Measurements from ENCODE around the gene ATP10D.

ATP10D gene

DNA sequence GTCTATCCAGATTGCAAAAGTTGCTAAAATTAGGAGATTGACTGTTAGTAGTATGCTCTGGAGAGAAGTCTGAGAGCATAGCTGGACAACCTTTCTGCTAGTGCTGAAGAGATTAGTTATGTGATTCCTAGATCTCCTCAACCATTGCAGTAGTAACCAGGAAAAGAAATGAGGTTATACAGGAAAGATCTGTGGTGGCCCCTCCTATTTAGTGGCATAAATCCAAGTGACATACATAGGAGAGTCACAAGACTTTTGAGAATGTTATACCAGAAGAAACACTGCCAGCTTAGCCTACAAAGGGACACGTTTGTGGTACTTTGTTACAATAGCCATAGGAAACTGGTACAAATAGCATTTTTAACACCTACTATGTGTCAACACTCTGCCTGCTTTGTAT, 105.2 kb downstream of the ATP10D start:
- no peak for DNase-seq (ENCODE audit: low read depth in 2 of 2)

DNA sequence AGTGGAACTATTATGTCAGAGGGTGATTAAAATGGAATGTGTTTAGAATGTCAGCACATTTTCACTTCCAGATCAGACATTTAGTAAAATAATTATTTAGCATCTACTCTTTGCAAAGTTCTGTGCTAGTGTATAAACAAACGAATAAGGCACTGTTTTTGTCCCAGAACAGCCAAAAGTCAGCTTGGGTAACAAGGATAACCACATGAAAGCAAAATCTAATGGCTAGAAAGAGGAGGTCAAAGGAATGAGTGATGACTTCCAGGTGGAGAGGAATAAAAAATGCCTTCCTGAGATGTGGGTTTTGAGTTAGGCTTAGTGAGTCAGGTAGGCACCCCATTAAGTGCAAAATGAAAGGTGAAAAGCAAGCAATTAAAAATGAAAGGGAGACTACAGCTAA, 112.6 kb downstream of the ATP10D start:
- DNase-seq (ENCODE audit: low read depth in 2 of 2): no peak

DNA sequence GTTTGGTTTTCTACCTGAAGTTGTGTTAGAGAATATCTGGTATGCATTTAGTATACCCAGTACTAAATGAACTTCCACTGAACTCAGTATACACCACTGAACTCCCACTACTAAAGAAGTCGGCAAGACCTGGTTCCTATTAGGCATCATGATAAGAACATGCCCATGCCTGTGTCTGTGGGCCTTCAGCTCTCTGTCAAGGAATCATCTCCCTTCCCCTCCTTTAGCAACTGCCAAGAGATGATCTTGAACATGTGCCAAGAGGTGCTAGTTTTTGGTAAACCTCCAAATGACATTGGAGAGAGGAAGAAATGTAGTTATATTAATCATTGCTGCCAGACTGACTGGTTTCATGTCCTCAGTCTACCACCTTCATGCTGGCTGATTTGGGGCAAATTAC, 113.2 kb downstream of the ATP10D start:
- DNase-seq (ENCODE audit: low read depth in 2 of 2): no peak

DNA sequence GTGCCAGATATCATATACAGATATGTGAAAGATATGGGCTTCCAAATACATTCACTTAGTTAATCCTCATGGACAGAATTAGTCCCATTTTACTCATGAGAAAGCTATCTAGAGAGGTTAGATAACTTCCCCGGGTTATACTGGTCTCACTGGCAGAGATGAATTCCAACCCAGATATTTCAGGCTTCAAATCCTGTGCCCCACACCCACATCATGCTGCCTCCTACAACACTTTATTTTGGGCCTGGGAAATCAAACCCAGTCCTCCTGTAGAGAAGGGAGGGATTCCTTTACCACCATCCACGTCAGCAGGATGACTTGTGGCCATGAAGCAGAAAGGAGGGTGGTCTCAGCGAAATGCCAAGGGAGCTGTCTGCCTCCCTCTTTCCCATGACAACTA, 113.8 kb downstream of the ATP10D start:
- DNase-seq (ENCODE audit: low read depth in 2 of 2): no peak

DNA sequence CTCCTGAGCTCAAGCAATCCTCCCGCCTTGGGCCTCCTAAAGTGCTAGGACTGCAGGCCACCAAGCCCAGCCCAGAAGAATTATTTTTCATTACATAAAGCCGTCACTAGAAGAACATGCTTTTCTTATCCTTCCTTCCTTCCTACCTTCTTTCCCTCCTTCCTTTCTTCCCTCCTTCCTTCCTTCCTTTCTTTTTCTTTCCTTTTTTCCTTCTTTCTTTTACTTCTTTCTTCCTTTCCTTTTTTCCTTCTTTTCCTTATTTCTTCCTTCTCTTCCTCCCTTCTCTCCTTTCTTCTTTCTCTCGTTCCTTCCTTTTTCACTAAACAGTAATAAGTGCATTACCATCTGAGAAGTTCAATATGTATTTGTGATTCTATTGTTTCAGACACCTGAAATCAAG, 121.4 kb downstream of the ATP10D start:
- no peak for DNase-seq (ENCODE audit: low read depth in 2 of 2)

DNA sequence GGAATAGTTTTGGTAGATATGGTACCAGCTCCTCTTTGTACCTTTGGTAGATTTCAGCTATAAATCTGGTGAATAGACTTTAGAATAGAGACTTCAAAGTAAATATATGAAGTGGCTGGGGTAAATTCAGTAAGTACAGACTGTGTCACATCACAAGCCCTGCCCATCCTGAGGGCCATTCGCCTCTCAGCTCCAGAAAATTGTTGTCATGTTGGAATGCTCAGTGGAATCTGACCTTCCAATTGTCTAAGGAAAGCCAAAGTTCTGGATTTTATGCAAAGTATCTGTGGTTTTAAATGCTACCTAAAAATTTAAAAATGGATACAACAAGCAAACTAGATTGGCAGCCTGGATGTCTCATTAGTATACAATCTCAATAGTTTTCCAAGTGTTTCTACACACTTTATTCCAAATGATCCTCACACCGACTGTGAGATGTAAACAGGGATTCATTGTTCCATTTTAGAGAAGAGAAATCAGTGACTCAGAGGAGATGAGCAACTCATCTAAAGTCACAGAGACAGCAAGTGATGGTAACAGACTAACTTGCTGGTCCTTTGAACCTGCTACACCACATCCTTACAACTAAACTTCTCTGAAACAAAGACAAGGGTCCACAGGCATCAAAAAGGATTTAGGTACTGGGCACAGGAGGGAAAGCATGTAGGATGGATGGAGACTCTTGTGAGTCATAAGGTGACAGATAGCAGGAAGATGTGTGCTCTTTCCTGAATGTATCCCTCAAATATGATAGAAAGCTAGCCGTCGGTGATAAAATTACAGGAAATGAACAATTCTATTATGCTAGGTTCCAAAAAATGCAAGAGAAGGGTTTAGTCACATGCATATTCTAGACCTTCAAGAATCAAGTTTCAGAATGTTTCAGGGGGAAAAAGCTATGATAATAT, 127.3 kb downstream of the ATP10D start:
- no peak for DNase-seq (ENCODE audit: low read depth in 2 of 2)

DNA sequence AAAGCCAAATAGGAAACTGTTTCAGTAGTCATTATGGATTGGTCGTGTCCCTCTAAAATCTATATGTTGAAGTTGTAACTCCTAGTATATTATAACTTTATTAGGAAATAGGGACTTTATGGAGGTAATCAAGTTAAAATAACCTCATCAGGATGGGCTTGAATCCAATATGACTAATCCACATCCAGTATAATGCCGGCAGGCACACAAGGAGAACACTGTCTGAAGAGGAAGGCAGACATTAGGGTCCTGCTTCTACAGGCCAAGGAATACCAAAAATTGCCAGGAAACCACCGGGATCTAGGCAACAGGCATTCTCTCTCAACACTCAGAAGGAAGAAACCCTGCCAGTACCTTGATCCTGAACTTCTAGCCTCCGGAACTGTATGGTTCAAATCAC, 130.3 kb downstream of the ATP10D start:
- no peak for DNase-seq (ENCODE audit: low read depth in 2 of 2)

DNA sequence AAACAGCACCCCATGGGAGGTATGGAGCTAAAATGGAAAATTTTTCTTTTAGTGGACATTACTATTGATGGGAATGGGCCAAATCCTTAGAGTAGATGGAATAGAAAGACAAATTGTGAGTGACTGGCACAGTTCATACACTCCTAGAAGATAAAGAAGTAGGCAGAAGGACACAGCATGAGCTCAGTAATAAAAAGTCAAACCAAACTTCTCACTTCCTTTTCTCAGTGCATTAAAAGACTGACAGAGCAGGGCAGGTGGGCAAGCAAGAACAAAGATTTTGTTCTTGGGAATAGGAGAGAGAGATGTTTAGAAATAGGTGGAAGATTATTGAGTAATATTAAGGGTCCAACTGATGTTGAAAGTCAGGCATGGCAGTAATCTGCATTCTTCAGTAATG, 132.5 kb downstream of the ATP10D start:
- DNase-seq (ENCODE audit: low read depth in 2 of 2): no peak

DNA sequence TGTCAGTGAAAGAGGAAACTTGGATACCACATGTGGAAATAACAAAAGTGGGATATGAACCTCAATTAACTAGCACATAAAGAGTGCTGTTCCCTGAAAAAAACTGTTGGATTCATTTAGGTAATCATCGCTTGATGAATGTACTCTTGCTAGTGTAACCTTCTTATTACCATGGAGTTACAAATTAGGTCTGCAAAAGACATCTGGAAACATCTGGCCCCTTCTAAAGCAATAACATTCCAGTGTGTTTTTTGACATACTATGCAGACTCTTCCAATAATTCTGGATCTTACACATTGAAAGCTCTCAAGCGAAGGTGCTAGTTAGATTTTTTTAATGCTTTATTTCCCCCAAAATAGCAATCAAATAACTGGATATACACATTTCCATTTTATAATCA, 134.6 kb downstream of the ATP10D start:
- no peak for DNase-seq (ENCODE audit: low read depth in 2 of 2)

DNA sequence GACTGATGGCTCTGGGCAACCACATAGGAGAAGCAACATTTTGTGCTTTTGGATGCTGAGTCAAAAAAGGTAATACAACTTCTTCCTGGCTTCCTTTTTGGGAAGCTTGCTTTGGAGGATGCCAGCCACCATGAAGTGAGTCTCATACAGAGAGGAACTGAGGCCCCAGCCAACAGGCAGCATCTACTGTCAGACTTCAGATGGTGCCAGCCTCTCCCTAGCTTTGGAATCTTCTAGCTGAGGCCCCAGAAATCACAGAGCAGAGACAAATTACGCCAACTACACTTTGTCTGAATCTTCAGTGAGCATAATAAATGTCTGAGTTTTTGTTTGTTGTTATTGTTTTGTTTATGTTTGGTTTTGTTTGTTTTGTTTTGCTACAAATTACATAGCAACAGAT, 136.1 kb downstream of the ATP10D start:
- DNase-seq (ENCODE audit: low read depth in 2 of 2): no peak

DNA sequence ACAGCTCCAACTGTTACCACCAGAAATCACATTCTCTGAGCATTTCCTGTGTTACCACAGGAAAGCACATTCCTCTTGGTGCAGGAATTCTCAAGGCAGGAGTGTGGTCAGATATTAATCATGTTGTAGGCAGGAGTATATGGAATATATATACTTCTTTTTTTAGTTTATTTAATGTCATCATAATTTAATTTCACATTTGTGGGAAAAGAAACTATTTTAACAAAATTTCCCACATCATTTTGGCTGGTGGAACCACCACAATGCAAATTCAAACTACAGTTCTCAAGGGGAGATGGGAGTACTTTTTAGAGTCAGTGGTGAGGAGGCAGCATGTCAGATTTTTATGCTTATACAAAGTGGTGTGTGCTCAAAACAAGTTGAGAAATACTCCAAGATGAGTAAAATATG, 139.0 kb downstream of the ATP10D start:
- DNase-seq (ENCODE audit: low read depth in 2 of 2): no peak

DNA sequence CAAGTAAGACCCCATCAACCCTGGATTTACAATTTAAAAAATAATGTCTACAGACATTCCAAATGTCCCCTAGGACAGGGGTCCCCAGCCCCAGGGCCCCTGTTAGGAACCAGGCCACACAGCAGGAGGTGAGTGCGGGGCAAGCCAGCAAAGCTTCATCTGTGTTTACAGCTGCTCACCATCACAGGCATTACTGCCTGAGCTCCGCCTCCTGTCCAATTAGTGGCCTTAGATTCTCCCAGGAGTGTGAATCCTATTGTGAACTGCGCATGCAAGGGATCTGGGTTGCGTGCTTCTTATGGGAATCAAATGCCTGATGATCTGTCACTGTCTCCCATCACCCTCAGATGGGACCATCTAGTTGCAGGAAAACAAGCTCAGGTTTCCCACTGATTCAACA, 146.1 kb downstream of the ATP10D start:
- DNase-seq (ENCODE audit: low read depth in 2 of 2): no peak

DNA sequence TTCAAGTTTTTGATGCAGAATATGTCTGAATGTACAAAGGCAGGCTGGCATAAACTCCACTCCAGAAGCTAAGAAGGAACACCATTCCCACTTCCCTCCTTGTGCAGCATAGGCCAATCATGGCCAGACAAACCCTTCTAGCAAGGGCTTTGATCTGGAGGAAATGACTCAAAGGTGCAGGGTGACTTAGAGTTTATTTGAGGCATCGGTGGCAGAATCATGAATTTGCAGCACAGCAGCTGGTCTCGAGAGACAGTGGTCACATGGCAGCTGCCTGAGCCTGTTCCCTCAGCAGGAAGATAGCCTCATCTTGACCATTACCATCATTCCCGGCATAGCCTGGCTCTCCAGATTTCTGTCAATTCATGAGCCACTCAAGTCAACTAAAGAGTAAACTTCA, 154.5 kb downstream of the ATP10D start:
- no peak for DNase-seq (ENCODE audit: low read depth in 2 of 2)

DNA sequence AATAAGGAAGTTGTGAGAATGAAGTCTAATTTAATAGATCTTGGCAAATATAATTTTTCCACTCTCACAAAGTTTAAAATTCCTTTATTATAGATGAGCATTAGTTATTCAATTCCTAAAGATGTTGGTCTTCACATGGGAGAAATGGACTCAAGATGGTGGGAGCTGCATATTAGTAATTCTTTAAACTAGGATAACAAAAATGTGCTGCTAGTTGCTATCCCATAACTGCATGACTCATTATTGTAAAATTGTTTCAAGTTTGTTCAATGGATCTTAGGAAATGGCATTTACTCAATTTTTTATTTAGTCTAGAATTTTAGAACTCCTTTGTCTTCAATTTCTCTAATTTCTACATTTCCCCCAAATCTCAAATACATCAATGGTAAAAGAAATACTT, 155.8 kb downstream of the ATP10D start:
- DNase-seq (ENCODE audit: low read depth in 2 of 2): no peak

DNA sequence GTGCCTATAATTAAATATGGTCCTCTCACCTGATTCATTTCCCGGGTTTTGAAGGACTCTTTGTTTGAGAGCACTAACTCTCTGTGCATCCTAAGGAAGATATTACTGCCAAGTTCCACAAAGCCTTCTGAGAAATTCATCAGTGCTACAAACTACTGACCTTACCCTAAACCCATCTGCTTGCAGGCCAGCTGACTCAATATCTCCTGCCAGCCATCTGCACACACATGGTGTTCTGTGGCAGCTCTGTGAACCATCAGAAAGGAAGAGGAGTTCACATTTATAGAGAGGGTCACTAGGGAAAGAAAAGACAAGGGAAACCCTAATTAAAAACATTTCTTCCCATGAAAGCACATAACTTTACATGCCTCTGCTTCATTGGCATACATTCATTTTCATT, 156.7 kb downstream of the ATP10D start:
- no peak for DNase-seq (ENCODE audit: low read depth in 2 of 2)

DNA sequence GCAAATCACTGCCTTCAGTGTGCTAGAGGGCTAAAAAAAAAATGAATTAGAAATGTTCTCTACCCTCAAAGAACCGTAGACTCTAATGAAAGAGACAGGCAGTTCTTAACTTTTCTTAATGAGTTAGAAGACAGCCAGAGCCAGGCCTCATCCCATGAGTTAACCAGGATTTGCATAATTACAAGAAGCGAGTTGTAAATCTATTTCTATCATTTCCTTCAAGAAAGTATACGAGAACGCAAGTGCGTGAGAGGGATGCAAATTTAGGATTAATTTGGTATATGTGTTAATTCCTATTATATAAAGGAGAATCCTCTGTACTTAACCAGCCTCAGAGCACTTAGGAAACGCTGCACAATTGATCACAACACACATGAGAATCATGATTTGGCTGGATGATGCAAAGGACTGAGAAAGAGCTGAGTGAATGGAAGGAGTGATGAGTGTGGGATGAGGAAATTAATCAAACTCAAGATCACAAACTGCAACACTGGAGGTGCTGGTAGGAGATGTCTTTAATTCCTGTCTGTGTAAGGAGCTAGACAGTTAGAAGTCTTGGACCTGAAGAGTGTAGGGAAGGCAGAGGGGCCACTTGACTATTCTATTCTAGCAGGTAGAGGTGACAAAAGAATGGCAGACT, 157.2 kb downstream of the ATP10D start:
- DNase-seq (ENCODE audit: low read depth in 2 of 2): no peak

All from stimulated activated CD4-positive, alpha-beta T cell treated with anti-CD3 and anti-CD28 coated beads, Interleukin-4, amount 100 ng/mL, for 48 hours (primary cell).